HG02870 (cell line): ENCODE measurements around the gene ZNF878.
A peak's percentile ranks its signal among the peaks of the same experiment; 100 is the strongest.
"Not testable (repeated sequence)": the region's sequence is repeated elsewhere in the genome, so short reads cannot be mapped to it uniquely, and the experiment has no call there.

Source experiments
- ATAC-seq: cut with Tn5 transposase; IDR thresholded peaks from one replicate; pipeline ENCODE4 v1.9.1; 2021; ENCODE audit warnings: mild to moderate bottlenecking, moderate library complexity; ENCODE audit not compliant: unreplicated experiment

ZNF878 gene

GRCh38 chr19:12052497-12053169 lies at the start of gene ZNF878:
ZNF878 (minus strand) TSS chr19:12052961; CDS start chr19:12052801, 160 bp downstream.
- peak; percentile 81 for ATAC-seq

GRCh38 chr19:12098040-12098439 lies 45.3 kb upstream of the ZNF878 start:
- no peak for ATAC-seq

GRCh38 chr19:12095111-12095790 lies 42.5 kb upstream of the ZNF878 start:
- ATAC-seq, result no peak

GRCh38 chr19:12093777-12094176 lies 41.0 kb upstream of the ZNF878 start:
- no peak for ATAC-seq

- ATAC-seq, result no peak
Measured at GRCh38 chr19:12092956-12093355, 40.2 kb upstream of the ZNF878 start.

GRCh38 chr19:12092065-12092867 lies 39.5 kb upstream of the ZNF878 start:
- ATAC-seq, result no peak

- ATAC-seq, result no peak
Measured at GRCh38 chr19:12090807-12091206, 38.0 kb upstream of the ZNF878 start.

GRCh38 chr19:12085074-12085818 lies 32.5 kb upstream of the ZNF878 start:
- no peak for ATAC-seq

GRCh38 chr19:12083336-12083735 lies 30.6 kb upstream of the ZNF878 start:
- ATAC-seq, result not testable (repeated sequence)

GRCh38 chr19:12077375-12077774 lies 24.6 kb upstream of the ZNF878 start:
- no peak for ATAC-seq

- not testable (repeated sequence) for ATAC-seq
Measured at GRCh38 chr19:12076331-12076730, 23.6 kb upstream of the ZNF878 start.

- ATAC-seq, result no peak
Measured at GRCh38 chr19:12075538-12076139, 22.9 kb upstream of the ZNF878 start.

GRCh38 chr19:12064590-12065538 lies 12.1 kb upstream of the ZNF878 start, which contains the start of gene ZNF844:
ZNF844 (plus strand) TSS chr19:12064731; CDS start chr19:12064874, 143 bp downstream.
- peak; percentile 89 for ATAC-seq

- ATAC-seq, result no peak
Measured at GRCh38 chr19:12055784-12056183, 3.0 kb upstream of the ZNF878 start.

GRCh38 chr19:12052091-12052496 lies 667 bp downstream of the ZNF878 start:
- ATAC-seq, result no peak

- ATAC-seq, result no peak
Measured at GRCh38 chr19:12047868-12048267, 4.9 kb downstream of the ZNF878 start.

GRCh38 chr19:12043752-12044422 lies 8.9 kb downstream of the ZNF878 start:
- ATAC-seq, result no peak

GRCh38 chr19:12042893-12043292 lies 9.9 kb downstream of the ZNF878 start:
- no peak for ATAC-seq
